ENCODE measurements around the gene ZNF544.

Gene ZNF544

DNA sequence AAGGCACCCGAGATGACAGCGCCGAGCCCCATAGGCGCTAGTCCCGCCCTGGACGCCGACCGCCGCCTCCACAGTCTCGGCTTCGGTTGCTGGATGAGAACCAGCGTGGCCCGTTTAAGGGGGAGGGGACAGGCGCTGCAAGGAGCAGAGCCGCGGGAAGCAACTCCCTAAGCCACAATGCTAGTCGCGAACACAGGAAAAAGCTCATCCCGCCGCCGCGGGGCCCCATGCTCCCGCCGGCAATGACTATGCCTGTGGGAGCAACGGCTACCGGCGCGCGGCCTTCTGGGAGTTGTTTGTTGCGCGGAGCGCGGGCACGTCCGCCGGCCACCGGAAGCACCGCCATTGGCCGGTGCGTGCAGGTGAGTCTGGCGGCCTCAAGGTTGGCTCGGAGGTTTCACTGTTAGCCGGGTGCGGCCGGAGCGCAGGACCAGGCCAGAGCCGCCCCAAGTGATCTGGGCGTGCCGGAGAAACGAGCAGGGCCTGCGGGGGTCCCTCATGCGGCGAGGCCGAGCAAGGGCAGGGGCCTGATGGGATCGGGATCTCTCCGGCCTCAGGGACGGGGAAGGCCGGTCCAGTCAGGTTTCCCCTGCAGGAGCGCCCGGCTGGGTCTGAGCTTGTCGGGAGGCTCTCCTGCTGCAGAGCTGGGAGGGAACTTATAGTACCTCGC is at the start of gene ZNF544:
Gene ZNF544 (plus strand): TSS at position 330 of the 670 bp plus-strand sequence. CDS start 15,110 bp downstream, outside the sequence.
- peak in 3 of 4 experiments; percentile 14 to 50 (median 24) for DNase-seq

DNA sequence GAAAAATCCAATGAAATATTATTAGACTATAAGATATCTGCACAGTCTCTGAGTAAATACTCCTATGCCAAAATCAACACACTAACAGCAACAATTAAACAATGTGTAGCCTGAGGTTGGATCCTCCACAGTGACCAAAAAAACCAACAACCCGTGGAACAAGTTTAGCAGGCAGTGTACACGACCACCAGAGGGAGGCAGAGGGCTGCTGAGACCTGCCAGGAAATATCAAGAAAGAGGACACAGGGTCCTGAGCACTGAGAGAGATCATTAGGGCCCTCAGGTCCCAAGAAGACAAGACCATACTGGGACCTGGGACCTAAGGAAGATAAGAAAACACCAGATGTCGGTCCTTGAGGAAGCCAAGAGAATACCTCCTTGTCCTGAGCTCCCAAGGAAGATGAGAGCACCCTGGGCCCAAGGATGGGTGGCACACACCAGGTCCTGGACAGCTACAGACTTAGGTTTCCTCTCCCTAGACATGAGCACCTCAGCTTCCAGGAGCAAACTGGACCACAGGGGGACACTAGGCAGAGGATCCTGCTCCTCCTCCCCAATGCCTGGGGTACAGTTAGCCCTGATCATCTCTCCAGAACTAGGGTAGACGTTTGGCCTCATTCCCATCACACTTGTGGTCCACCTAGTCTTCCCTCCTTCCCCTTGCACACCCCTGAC is 46.7 kb upstream of the ZNF544 start:
- DNase-seq: peak in 3 of 4 experiments; percentile 3 to 24 (median 16)

DNA sequence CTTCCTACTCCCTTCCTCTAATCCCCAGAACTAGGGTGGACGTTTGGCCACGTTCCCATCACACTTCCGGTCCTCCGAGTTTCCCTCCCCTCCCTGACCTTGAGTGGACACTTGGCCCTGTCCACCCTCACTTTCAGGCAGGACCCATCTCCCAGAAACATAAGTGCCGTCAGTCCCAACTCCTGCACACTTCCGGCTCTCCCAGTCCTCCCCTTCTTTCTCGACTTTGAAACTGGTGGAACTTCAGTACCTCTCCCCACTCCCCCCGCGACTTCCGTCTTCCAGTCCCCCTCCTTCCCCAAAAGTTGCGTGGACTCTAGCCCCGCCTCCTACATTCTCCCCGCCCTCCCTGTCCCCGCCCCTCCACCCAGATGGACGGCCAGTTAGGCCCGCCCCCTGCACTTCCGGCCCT is 46.1 kb upstream of the ZNF544 start:
- DNase-seq: peak in 2 of 4 experiments; percentile 76 to 84

DNA sequence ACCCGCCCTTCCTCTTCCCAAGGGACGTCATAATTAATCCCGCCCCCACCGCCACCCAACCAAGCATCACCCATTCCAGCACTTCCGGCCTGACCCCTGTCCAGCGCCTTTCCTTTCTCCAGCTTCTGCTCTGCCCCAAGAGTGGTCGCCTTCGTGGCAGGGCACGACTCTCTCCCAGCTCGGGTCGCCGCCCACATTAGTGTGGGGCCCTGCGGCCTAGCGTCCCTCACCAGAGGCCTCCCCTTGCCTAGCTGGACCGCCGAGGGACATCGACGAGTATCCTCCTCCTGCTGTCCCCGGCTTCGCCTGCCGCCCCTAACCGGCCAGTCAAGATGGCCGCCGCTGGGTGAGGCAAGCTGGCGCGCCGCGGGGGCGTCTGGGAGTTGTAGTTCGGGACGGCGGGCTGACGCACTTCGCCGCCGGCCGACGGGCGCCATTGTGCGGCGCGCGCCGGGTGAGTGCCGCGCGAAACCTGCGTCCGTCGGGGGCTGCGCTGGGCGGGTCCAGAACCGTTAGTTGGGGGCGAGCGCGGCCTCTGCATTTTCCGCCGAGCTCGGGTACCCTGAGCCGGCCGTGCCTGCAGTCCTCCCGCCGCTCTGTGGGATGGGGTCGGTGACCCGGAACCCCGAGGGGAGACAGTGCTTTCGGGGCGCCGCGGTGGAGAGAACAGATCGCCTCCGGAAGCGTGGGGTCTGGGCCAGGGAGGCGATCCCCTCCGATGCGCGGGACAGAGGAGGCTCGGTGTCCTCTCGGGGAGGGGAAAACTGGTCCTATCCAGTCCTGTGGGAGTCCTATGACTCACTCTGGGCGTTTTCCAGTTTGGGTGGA is 45.5 kb upstream of the ZNF544 start, which contains the start of gene ZNF274:
Gene ZNF274 (plus strand): TSS at position 73 of the 828 bp plus-strand sequence. CDS start 905 bp downstream, outside the sequence.
- DNase-seq: peak; percentile 84 to 93 (median 88)

DNA sequence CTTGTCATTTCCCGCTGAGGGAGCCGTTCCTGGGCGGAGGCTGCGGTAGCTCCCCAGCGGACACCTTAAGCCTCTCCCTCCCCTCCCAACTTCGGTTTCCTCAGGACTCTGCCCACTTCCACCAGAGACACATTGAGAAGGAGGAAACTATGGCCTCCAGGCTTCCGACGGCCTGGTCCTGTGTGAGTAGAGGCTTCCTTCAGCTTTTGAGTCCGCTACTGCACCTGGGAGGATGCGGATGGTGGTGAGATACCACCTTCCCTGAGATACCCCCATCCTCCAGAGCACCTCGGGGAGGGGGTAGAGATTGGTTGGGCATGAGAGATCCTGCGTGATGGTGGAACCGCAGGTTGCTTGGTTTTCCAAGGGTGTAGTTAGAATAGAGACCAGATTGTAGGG is 44.9 kb upstream of the ZNF544 start:
- no peak for DNase-seq

DNA sequence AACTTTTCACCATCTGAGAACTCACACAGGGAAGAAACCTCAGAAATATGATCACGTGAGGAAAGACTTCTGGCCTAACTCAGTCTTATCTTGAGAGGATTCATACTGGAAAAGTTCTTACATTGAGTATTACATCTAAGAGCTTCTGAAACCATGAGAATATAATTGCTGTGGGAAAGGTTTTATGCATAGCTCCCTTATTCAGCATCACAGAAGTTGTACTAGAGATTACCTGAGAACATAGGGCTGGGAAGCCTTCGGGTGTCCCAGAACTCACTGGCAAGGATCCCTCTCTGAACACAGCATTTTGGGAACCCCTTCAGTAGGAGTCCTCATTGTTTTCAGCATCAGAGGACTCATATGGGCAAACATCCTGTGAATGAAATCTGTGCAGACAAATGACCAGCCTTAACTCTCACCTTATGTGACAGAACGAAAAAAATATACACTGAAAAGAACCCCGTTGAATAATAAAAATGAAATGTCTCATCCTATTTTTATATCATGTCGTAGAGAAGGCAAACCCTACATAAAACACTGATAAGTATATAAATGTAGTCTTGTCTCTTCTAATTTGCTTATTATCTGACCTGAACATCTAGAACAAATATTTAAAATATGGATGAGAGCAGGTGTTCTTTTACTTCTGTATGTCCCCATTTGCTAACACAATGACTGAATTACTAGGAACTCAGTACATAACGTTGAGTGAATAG is 31.7 kb upstream of the ZNF544 start:
- DNase-seq: no peak

DNA sequence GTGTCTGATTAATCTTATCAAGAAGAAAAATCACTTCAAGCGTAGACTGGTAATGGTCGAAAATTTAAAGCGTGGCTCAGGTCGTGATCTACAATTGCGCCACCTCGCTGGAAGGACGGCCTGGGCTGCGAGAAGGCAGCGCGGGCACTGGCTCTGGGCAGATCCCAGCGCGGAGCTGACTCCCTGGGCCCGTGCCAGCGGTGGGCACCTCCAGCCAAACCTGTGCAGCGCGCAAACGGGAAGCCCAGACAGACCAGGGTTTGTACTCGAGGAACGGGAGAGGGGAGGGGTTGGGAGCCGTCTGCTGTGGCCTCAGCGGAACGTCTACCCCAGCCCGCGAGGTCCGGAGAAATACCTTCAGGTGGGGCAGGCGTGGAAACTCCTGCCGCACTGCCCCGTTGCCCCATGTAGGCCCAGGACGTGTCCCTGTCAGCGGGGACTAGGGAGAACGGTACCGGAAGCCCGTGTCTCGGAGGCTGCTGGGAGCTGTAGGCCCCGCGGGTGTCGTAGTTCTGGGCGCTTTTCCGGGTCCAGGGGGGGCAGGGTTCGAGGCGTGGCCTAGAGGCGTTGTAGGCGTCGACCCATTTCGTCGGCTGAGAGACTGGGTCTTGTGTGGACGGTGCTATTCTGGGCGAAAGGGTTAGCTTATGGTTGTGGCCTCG is 24.8 kb upstream of the ZNF544 start:
- no peak for DNase-seq

DNA sequence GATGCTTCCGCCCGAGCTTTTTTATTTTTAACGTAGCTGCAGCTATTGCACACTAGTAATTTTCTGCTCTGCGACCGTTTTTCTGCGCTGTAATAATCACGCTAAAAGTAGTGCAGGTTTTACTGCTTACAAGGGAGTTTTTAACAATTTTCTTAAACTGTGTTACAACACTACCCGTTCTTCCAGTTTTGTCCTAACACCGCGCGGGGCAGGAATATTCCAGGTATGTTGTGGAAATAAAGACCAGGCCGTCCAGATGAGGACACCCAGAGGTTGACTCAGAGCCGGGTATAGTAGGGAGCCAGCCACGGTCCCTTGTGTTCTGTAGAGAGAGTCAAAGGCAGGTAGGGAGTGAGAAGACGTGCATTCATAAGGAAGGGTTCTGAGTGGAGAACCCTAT is 24.1 kb upstream of the ZNF544 start:
- no peak for DNase-seq

DNA sequence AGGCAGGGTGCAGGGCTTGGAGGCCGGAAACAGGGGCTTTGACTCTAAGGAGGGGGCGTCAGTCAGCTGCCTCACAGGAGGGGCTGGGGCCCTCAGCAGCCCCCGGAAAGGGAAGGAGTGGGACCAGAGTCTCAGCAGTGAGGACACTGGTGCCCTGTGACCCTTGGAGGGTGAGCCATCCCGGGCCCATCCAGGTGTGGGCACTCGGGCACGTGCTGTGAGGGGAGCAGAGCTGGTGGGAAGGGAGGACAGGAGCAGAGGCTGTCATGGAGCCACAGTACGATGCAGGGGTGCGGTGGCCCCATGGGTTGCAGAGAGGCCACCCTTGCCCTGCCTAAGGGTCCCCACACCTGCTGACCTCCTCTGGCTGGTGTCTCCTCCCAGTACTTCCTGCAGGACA is 19.1 kb upstream of the ZNF544 start:
- DNase-seq: no peak

DNA sequence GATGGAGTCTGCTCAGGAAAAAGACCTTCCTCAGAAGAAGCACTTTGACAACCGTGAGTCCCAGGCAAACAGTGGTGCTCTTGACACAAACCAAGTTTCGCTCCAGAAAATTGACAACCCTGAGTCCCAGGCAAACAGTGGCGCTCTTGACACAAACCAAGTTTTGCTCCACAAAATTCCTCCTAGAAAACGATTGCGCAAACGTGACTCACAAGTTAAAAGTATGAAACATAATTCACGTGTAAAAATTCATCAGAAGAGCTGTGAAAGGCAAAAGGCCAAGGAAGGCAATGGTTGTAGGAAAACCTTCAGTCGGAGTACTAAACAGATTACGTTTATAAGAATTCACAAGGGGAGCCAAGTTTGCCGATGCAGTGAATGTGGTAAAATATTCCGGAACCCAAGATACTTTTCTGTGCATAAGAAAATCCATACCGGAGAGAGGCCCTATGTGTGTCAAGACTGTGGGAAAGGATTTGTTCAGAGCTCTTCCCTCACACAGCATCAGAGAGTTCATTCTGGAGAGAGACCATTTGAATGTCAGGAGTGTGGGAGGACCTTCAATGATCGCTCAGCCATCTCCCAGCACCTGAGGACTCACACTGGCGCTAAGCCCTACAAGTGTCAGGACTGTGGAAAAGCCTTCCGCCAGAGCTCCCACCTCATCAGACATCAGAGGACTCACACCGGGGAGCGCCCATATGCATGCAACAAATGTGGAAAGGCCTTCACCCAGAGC is 16.2 kb upstream of the ZNF544 start:
- DNase-seq: no peak

DNA sequence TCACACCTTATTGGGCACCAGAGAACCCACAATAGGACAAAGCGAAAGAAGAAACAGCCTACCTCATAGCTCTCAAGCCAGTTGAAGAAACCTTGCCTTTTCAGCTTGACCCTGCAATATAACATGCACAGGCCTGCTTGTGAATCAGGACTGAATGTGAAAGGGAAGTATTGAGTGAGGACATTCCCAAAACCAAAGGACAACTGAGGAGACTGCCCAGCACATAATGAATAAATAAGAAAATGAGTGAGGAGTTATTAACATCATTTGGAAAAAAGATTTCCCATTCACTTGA is 15.7 kb upstream of the ZNF544 start:
- no peak for DNase-seq

DNA sequence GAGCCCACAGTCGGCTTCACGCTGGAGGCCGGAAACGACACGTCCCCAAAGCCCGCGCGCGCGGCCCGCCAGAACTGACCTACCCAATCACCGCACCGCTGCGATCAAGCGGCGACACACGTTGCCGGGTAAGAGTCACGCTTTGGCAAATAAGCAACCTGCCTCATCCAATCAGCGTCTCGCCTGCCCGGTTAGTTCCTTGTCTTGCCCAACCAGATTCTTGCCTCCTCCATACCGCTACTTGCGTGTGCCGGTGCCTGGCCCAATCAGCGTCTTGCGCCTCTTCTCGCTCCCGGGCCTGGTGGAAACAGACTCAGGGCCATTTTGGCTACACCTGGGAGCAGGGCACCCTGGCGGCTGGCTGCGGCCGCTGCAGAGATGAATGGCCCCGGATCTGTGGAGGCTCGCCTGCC is 11.6 kb upstream of the ZNF544 start:
- DNase-seq: no peak

DNA sequence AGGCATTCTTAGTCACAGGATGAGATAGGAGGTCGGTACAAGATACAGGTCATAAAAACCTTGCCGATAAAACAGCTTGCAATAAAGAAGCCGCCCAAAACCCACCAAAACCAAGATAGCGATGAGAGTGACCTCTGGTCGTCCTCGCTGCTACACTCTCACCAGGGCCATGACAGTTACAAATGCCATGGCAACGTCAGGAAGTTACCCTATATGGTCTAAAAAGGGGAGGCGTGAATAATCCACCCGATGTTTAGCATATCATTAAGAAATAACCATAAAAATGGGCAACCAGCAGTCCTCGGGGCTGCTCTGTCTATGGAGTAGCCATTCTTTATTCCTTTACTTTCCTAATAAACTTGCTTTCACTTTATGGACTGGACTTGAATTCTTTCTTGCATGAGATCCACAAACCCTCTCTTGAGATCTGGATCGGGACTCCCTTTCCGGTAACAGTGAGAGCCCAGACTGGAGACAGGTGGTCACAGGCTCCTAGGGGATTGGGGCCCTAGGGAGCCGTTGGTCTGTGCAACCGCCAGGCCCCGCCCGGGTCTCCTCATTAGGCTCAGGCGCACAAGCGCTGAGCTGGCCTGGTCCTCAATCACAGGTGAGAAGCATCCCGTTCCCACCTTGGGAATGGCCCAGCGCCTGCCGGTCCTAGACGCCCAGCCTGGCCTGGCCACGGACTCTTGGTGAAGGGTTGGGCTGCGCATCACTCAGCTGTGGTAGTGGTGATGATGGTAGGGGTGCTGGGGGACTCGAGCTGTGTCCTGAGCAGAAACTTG is 10.9 kb upstream of the ZNF544 start:
- no peak for DNase-seq

DNA sequence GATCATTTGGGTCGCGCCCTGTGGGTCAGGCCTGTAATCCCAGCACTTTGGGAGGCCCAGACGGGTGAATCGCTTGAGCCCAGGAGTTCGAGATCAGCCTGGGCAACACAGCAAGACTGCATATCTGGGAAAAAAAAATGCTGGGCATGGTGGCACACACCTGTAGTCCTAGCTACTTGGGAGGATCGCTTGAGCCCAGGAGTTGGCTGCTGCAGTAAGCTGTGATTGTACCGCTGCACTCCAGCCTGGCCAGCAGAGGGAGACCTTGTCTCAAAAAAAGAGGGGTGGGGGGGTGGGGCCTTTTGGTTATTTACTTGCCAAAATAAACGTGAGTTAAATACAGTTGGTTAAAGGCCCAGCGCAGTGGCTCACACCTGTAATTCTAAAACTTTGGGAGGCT is 9.8 kb upstream of the ZNF544 start:
- no peak for DNase-seq

DNA sequence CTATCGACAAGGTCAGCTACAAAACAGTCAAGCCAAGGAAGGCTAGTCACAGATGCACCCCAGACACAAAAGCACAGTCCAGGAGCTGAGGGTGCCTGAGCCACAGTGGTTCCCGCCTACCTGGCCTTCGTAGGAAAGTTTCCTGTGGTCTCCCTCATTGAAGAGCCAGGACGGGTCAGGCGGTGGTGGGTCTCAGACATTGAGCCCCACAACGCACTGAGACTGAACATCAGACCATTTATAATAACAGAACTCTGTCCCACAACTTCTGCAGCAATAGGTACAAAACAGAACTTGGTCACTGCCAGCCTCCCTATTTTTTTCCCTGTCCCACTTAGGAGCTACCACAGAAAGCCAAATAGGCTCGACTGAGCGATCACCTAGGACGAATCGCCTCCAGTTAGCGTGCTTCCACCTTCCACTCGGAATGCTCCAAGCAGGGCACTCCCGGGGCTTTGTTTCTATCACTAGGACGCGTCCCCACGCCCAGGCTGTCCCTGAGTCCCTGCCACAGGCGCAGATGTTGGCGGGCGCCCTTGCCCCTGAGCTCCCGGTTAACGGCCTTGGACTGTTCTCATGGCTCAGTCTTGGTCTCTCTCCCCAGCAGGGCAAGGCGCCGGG is 640 bp upstream of the ZNF544 start:
- no peak for DNase-seq

DNA sequence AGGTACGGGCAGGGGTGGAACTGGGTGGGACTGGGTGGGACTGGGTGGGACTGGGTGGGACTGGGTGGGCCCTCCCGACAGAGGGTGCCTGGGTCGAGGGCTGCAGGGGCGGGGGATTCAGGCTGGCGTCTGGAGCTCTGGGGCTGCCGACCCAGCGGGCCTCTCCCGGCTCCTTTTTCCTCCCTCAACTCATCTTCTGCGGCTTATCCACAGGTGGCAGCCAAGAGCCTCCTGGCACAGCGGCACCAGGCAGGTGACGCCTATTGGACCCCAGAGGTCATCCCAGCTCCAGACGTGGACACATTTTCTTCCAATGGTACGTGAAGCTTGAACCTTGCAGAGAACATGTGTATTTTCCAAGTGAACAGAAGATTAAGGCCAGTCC is 533 bp downstream of the ZNF544 start:
- peak in 1 of 4 experiments; percentile 7 for DNase-seq

DNA sequence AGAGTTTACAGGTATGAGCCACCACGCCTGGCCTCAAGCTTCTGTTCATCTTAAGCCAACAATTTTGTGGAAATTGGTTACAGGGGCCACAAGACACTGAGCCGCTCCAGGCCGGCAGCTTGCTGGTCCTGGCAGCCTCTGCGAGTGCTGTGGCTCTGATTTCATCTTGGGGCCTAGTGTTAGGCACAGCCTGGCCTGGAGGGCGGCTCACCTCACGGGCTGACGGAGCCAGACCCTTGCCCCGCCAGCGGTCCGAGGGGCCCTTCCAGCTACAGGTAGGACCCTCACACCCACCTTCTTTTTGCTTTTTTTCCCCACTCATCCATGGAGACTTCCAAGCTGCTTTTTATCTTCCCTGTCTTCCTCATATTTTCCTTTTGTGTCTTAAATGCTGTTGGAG is 8.6 kb downstream of the ZNF544 start:
- no peak for DNase-seq

DNA sequence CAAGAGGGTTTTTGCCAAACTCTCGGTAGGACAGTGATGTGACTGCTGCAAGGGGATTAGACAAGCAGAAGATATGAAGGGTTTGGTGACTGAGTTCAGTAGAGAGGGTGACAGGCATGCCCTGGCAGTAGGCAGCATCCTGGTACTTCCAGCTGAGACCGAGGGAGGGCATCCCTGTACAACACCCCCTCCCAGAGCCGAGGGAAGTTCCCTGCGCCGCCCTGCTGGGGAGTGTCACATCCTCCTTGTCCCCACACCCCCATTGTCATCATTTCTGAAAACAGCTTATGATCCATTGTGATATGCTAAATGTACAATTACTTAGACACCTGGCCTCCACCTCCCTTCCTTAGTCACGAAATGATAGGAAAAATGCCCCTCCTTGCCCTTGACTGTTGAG is 14.6 kb downstream of the ZNF544 start:
- DNase-seq: no peak

DNA sequence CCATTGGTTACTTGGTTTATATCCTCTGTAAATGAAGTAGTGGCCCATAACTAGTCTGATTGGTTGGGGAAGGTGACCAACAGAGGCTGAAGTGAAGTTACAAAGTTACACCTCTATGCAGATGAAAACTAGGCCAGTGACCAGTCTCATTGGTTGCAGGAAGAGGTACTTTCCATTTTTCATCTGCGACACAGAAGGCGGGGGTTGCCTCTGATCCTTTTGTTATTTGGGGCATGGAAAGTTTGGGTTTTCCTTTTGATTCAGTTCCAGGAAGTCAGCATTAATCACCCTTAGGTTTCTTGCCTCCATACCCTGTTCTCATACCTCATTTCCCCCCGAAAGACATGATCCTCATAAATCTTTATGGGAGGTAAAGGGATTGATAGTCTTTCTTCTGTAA is 20.2 kb downstream of the ZNF544 start:
- no peak for DNase-seq

DNA sequence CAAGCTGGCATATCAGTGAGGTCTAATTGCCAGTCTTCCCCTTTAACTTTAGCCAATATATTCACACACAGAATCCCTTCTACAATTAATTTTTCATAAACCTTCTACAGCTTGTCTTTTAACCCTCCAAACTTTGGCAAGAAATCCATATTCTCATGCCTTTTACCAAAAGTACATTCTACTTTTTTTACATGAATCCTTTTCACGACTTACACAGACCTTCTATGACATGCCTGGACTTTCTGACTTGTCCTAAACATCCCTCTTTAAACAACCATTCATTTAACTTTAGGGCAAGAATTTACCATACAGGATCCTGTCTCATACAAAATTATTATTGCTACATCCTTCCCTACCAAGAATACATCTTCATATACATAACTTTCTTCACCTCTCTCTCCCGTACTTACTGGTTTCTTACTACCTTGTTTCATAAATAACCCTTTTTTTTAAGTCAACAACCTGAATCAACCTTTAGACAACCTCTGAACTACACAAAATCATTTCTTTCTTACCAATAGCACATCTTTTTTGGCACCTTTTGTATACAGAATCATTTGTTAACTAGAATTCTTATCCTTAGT is 23.5 kb downstream of the ZNF544 start:
- DNase-seq: no peak
